Endothelial cell of umbilical vein (primary cell): ENCODE measurements around the gene TOM1L2. TPM values are rescaled to one million over a fixed set of nuclear protein-coding genes. Genes with fewer than 3 reads are reported as not detected.

Experiments
- BruUV-seq: library from RNA; stranded (reverse); fragments of 400-500 nt; replicated peaks from 2 replicates; lab custom pipeline; 2021; lab: Mats Ljungman, UMichigan
- CTCF ChIA-PET: fragments of 300-600, 350-600 bp; sonication (Branson Sonifier 250); formaldehyde crosslinking; loops from one replicate; lab custom pipeline; 2021; ENCODE audit warnings: antibody characterized with exemption, inconsistent platforms; lab: Charles Lee
- POLR2A ChIA-PET: fragments of 300-600, 350-600 bp; sonication (Branson Sonifier 250); formaldehyde crosslinking; loops from one replicate; lab custom pipeline; 2021; ENCODE audit warnings: antibody characterized with exemption, inconsistent platforms; lab: Charles Lee
- DNase-seq: peaks from one replicate; pipeline ENCODE4 v3.0.0-alpha.2; 2011; ENCODE audit warnings: low read depth, low spot score
- FAIRE-seq: peaks from 2 replicates; lab custom pipeline; 2011; peaks lifted over from hg19 to GRCh38; lab: Jason Lieb, UNC
- H2AFZ ChIP-seq: 2 replicates; pipeline ENCODE4 v1.6.0; 2012; ENCODE audit warnings: low read depth, low read length, control low read depth, inconsistent platforms
- H3K27ac ChIP-seq: 2 replicates; pipeline ENCODE4 v1.5.1; 2011; ENCODE audit warnings: low read depth, mild to moderate bottlenecking, control low read depth, low read length, moderate library complexity; ENCODE audit not compliant: insufficient read depth
- H3K27me3 ChIP-seq, 2 experiments: 2 replicates each; pipeline versions ENCODE4 v1.6.0 to v1.6.1; 2011; ENCODE audit warnings: low read length in 2 of 2, mixed read lengths in 1 of 2; ENCODE audit not compliant: control insufficient read depth in 2 of 2, insufficient read depth in 2 of 2
- H3K36me3 ChIP-seq, 2 experiments: 2 replicates in 1 of 2; 3 replicates in 1 of 2; pipeline ENCODE4 v1.5.1; 2011; ENCODE audit warnings: low read length in 2 of 2, mild to moderate bottlenecking in 1 of 2, moderate library complexity in 1 of 2; ENCODE audit not compliant: control insufficient read depth in 2 of 2, insufficient read depth in 2 of 2; ENCODE audit errors: extremely low read depth in 1 of 2
- H3K4me1 ChIP-seq: 3 replicates; pipeline ENCODE4 v1.5.1; 2011; ENCODE audit warnings: mild to moderate bottlenecking, low read length; ENCODE audit not compliant: control insufficient read depth, insufficient read depth; ENCODE audit errors: extremely low read depth
- H3K4me2 ChIP-seq: 2 replicates; pipeline ENCODE4 v1.6.1; 2011; ENCODE audit warnings: low read length, control low read depth, mixed read lengths; ENCODE audit not compliant: insufficient read depth
- H3K4me3 ChIP-seq, 3 experiments: fragments of 200-600 bp in 1 of 3; sonication (generic), shearing (Covaris generic) in 1 of 3; replicated peaks in 1 of 3; 2 replicates each; pipeline ENCODE4 v1.5.1; 2011 to 2016; ENCODE audit warnings: control low read depth in 3 of 3, low read length in 3 of 3, mild to moderate bottlenecking in 2 of 3, inconsistent platforms in 1 of 3, low read depth in 1 of 3, moderate library complexity in 1 of 3; ENCODE audit not compliant: insufficient read depth in 1 of 3
- H3K79me2 ChIP-seq: 2 replicates; pipeline ENCODE4 v1.6.0; 2012; ENCODE audit warnings: low read length, inconsistent platforms; ENCODE audit not compliant: control insufficient read depth, insufficient read depth
- H3K9ac ChIP-seq: replicated peaks from 2 replicates; pipeline ENCODE3; 2011; ENCODE audit warnings: low read length, control low read depth; ENCODE audit not compliant: insufficient read depth; ENCODE audit errors: extremely low read depth
- H3K9me1 ChIP-seq: replicated peaks from 3 replicates; pipeline ENCODE4 v1.6.0; 2011; ENCODE audit warnings: mild to moderate bottlenecking, low read length; ENCODE audit not compliant: control insufficient read depth, insufficient read depth; ENCODE audit errors: extremely low read depth
- H3K9me3 ChIP-seq: replicated peaks from 2 replicates; pipeline ENCODE4 v1.5.1; 2012; ENCODE audit warnings: low read length, inconsistent platforms; ENCODE audit not compliant: control insufficient read depth, insufficient read depth
- H4K20me1 ChIP-seq: replicated peaks from 2 replicates; pipeline ENCODE3; 2011; ENCODE audit warnings: mild to moderate bottlenecking, low read length; ENCODE audit not compliant: control insufficient read depth, insufficient read depth; ENCODE audit errors: extremely low read depth
- EZH2 ChIP-seq: IDR thresholded peaks from 2 replicates; pipeline ENCODE4 v1.6.1; 2012; ENCODE audit warnings: borderline replicate concordance, low read depth, mild to moderate bottlenecking, moderate library complexity, low read length, inconsistent platforms; ENCODE audit not compliant: severe bottlenecking
- FOS ChIP-seq: IDR thresholded peaks from 2 replicates; pipeline ENCODE4 v1.6.1; 2011; ENCODE audit warnings: mild to moderate bottlenecking, low read length, moderate library complexity, borderline replicate concordance; ENCODE audit not compliant: insufficient read depth
- GATA2 ChIP-seq: IDR thresholded peaks from 2 replicates; pipeline ENCODE4 v1.7.0; 2011; ENCODE audit warnings: low read depth, mild to moderate bottlenecking, moderate library complexity, mixed read lengths, low read length; ENCODE audit not compliant: insufficient read length, insufficient read depth
- JUN ChIP-seq: IDR thresholded peaks from 2 replicates; pipeline ENCODE4 v1.6.1; 2011; ENCODE audit warnings: borderline replicate concordance, low read depth; ENCODE audit not compliant: insufficient read length, insufficient read depth
- MYC ChIP-seq: IDR thresholded peaks from one replicate; pipeline ENCODE4 v1.6.1; 2011; ENCODE audit warnings: mild to moderate bottlenecking, low read depth, low read length
- POLR2A ChIP-seq: IDR thresholded peaks from 2 replicates; pipeline ENCODE4 v1.6.1; 2012; ENCODE audit warnings: low read depth, mild to moderate bottlenecking, control low read depth, low read length
- POLR2AphosphoS5 ChIP-seq: IDR thresholded peaks from 2 replicates; pipeline ENCODE4 v1.6.1; 2012; ENCODE audit warnings: low read depth, mild to moderate bottlenecking, control low read depth, low read length, moderate library complexity; ENCODE audit not compliant: insufficient read depth
- dilution Hi-C: fragments of 300-500 bp; cut with MboI; formaldehyde crosslinking; loops from one replicate; pipeline ENCODE4 v1.15.0; 2019; ENCODE audit warnings: low sequenced_read_pairs; ENCODE audit not compliant: extremely low pct_ligation_motif_present
- intact Hi-C: fragments of 100-400 bp; cut with micrococcal nuclease; formaldehyde crosslinking; loops from one replicate; pipeline ENCODE4 v1.10.0; 2022
- polyA plus RNA-seq, 4 experiments: library from polyadenylated mRNA; depleted of rRNA in 3 of 4; stranded (reverse) in 3 of 4; unstranded in 1 of 4; fragments of >200 nt; gene quantifications; 2 replicates each; pipeline versions ENCODE4 v1.2.1 to v1.2.3, GENCODE V29; 2011 to 2012; ENCODE audit warnings: missing spikeins in 1 of 4
- total RNA-seq: library from RNA; stranded (reverse); gene quantifications from 2 replicates; pipeline ENCODE4 v1.2.3, GENCODE V29; 2021
- TF ChIP-seq, protein P1 (sequence below), 2 donors: IDR thresholded peaks; 1 replicate in 1 of 2; 2 replicates in 1 of 2; pipeline ENCODE4 v1.5.1; 2011; ENCODE audit warnings: low read length in 2 of 2, mild to moderate bottlenecking in 2 of 2, moderate library complexity in 2 of 2, control low read depth in 1 of 2, inconsistent platforms in 1 of 2, low read depth in 1 of 2; ENCODE audit not compliant: insufficient read depth in 1 of 2; ENCODE audit errors: extremely low read depth in 1 of 2

The TOM1L2 gene
- total and polyA plus RNA-seq, 2 donors (not counting 3 experiments of a cell fraction or from before 2014, with no cell fraction given), result 31.7 to 37.6 TPM

DNA sequence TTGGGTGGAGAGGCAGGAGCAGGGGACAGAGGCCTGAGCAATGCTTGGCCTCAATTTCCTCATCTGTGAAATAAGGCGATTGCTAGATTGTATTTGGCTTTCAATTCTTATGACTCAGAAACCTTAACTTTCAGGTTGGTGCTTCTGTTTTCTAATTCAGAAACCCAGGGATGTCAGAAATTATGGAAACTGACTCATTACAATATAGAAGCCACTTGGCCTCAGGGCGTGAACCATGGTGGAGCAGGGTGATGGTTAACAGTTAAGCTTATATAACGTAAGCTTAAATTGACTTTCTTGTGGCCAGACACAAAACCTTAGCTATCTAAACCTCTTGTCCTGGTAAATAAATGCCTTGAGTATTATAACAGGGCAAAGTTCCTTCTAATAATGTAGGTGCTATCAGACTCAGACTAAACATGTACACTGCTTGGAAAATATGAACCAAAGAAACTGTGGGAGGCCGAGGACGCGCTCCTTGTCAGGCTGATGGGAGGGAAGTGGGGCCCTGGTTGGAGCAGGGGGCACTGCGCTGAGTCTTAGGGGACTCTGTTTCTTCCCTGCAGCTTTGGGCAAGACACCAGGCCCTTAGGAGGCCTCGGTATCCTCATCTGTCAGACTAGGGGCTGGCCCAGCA, 118.3 kb downstream of the TOM1L2 start:
- no peak overlapping the region for H3K4me2 ChIP-seq
- H4K20me1 ChIP-seq, result no peaks in the 10 kb centered on the region
- no peak for FAIRE-seq
- DNase-seq, result no peak
- H3K27me3 ChIP-seq, result no peaks in the 10 kb centered on the region
- no peak overlapping the region for H3K4me3 ChIP-seq
- peaks cover 0 to 3% of the 10 kb centered on the region in 2 experiments for H3K36me3 ChIP-seq
- no peaks in the 10 kb centered on the region for H3K9me3 ChIP-seq
- POLR2A ChIA-PET, result no interaction called here
- BruUV-seq, result no TSS peak
- intact Hi-C loops, result no loop called here
- no peaks in the 10 kb centered on the region for H3K79me2 ChIP-seq
- CTCF ChIA-PET, result interaction anchor here (0.8 to 1.6 kb wide), 4 partner anchors 11 to 42 kb away, joined by 4 to 6 read pairs (median 5); no protein-coding TSS in a partner anchor
- H3K4me1 ChIP-seq, result peaks cover 7% of the 10 kb centered on the region
- no peak overlapping the region for H3K9ac ChIP-seq
- dilution Hi-C loops, result no loop called here
- H3K9me1 ChIP-seq, result no peaks in the 10 kb centered on the region
- no peak overlapping the region for H2AFZ ChIP-seq
- TF ChIP-seq MYC (no peak), GATA2 (no peak), POLR2AphosphoS5 (no peak)
- TF ChIP-seq, protein P1, sequence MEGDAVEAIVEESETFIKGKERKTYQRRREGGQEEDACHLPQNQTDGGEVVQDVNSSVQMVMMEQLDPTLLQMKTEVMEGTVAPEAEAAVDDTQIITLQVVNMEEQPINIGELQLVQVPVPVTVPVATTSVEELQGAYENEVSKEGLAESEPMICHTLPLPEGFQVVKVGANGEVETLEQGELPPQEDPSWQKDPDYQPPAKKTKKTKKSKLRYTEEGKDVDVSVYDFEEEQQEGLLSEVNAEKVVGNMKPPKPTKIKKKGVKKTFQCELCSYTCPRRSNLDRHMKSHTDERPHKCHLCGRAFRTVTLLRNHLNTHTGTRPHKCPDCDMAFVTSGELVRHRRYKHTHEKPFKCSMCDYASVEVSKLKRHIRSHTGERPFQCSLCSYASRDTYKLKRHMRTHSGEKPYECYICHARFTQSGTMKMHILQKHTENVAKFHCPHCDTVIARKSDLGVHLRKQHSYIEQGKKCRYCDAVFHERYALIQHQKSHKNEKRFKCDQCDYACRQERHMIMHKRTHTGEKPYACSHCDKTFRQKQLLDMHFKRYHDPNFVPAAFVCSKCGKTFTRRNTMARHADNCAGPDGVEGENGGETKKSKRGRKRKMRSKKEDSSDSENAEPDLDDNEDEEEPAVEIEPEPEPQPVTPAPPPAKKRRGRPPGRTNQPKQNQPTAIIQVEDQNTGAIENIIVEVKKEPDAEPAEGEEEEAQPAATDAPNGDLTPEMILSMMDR (IDR thresholded peaks at IDR 0.05; ENCODE audit: extremely low read depth in 1 of 2, insufficient read depth in 1 of 2, low read depth in 1 of 2, low read length in 2 of 2), result no peak
- no peak overlapping the region for H3K27ac ChIP-seq

DNA sequence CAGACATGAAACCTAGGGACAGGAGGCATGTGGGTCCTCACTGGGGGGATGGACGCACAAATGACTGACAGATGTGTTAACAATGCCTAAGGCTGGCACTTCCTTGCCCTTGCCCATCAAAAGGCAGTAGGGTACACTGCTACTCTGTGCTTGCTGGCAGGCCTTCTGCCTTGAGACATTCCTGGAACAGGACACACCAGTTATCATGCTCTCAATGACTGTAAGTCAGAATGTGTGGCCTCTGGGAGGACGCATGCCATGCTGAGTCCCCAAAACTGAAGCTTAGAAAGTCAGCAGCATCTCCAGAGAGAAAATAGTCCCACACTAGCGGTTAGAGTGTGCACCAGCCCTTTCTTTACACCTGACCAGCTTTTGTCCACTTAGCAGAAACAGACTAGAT, 119.3 kb downstream of the TOM1L2 start:
- DNase-seq, result no peak
- peaks cover 7% of the 10 kb centered on the region for H3K4me1 ChIP-seq
- peaks cover 0 to 4% of the 10 kb centered on the region in 2 experiments for H3K36me3 ChIP-seq
- no TSS peak for BruUV-seq
- no peaks in the 10 kb centered on the region for H4K20me1 ChIP-seq
- H2AFZ ChIP-seq, result no peak overlapping the region
- H3K4me2 ChIP-seq, result no peak overlapping the region
- H3K9ac ChIP-seq, result no peak overlapping the region
- no peak overlapping the region for H3K4me3 ChIP-seq
- POLR2A ChIA-PET, result no interaction called here
- dilution Hi-C loops, result no loop called here
- no peaks in the 10 kb centered on the region for H3K79me2 ChIP-seq
- CTCF ChIA-PET, result interaction anchor here (1.5 kb wide), 1 partner anchor 12 kb away, joined by 4 read pairs; no protein-coding TSS in a partner anchor
- no peaks in the 10 kb centered on the region for H3K9me3 ChIP-seq
- no peak overlapping the region for H3K27ac ChIP-seq
- intact Hi-C loops, result no loop called here
- TF ChIP-seq MYC (no peak), FOS (no peak), EZH2 (no peak), POLR2AphosphoS5 (no peak), GATA2 (no peak), JUN (no peak), POLR2A (no peak)
- TF ChIP-seq, protein P1 (IDR thresholded peaks at IDR 0.05; ENCODE audit: extremely low read depth in 1 of 2, insufficient read depth in 1 of 2, low read depth in 1 of 2, low read length in 2 of 2), result no peak
- no peaks in the 10 kb centered on the region for H3K9me1 ChIP-seq
- FAIRE-seq, result no peak
- H3K27me3 ChIP-seq, result no peaks in the 10 kb centered on the region
